Myometrial cell (primary cell): ENCODE measurements around the gene CCSER1. TPM values are rescaled to one million over a fixed set of nuclear protein-coding genes. Genes with fewer than 3 reads are reported as not detected.

Experiments used
- total RNA-seq: library from RNA; depleted of rRNA; stranded (reverse); fragments of >200 nt; gene quantifications from 2 replicates; pipeline ENCODE4 v1.2.3, GENCODE V29; 2015

The CCSER1 gene
- not detected in 2 replicates for total RNA-seq

DNA sequence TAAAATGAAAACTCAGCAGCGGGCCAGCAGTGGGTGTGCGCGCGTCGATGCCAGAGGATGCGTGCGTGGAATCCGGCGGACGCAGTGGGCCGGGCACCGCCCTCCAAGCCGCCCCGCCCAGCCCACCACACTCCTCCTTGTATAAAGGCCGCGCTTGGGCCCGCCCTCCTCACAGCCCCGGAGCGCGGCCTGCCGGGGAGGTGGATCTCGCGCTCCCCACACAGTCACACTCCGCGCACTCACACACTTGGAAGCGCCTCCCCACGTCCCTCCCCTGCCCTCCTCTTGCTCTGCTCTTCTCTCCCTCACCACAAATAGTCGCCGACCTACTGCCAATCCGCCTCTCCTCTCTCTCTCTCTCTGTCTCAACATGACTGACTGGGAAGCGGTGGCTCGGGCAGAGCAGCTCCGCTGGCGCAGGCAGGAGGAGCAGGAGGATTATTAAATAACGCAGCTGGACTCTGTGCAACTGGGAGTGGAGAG lies at the start of gene CCSER1:
Gene CCSER1, plus strand, starts transcription at position 172 of the 483 bp plus-strand sequence.

Other genes with a start within 250 kb of the CCSER1 start
- gene MMRN1, start 232.5 kb upstream of the CCSER1 start, total RNA-seq, result not detected in 2 replicates